Measurements from ENCODE around the gene PRKCSH.
"Not testable (repeated sequence)": the region's sequence is repeated elsewhere in the genome, so short reads cannot be mapped to it uniquely, and the experiment has no call there.

Gene PRKCSH

GRCh38 chr19:11418549-11419506 lies 16.6 kb upstream of the PRKCSH start, which contains the start of gene RGL3:
RGL3 (minus strand) TSS chr19:11419314; CDS start chr19:11419278, 36 bp downstream.
- no peak for DNase-seq (ENCODE audit: low read depth, low spot score)

GRCh38 chr19:11420429-11421370 lies 14.7 kb upstream of the PRKCSH start:
- no peak for DNase-seq (ENCODE audit: low read depth, low spot score)

DNA sequence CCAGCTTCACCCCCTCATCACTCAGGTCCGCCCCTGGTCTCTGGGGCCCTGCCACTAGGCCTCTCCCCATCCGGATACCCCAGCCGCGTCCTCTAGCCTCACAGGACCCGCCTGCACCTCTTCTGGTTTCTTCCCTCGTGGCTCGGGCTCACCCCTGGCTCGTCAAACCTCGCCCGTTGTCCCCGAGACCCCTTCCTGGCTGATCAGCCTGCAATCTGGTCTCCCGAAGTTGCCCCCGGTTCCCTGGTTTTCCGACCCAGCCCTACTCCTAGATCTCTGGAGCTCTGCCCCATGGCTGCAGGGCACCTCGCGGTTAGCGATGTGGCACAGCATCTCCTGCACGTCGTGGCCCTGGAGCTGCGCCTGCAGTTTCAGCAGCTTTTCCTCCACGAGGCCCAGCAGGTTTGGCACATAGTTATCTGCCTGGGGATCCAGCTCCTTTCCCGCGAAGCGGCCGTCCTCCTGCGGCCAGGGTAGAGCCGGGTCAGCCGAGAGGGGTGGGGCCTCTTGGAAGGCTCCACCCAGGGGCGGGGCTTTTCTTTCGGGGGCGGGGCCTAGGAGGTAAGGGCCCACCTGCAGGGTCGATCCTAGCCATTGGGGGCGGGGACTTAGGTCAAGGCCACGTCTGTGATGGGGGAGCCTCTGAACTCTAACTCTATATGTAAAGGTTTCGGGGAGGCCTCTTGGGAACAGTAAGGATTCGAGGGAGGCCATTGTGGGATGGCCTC lies 13.9 kb upstream of the PRKCSH start:
- no peak for DNase-seq (ENCODE audit: low read depth, low spot score)

- no peak for DNase-seq (ENCODE audit: low read depth, low spot score)
Observed at GRCh38 chr19:11422163-11423065, 13.0 kb upstream of the PRKCSH start.

DNA sequence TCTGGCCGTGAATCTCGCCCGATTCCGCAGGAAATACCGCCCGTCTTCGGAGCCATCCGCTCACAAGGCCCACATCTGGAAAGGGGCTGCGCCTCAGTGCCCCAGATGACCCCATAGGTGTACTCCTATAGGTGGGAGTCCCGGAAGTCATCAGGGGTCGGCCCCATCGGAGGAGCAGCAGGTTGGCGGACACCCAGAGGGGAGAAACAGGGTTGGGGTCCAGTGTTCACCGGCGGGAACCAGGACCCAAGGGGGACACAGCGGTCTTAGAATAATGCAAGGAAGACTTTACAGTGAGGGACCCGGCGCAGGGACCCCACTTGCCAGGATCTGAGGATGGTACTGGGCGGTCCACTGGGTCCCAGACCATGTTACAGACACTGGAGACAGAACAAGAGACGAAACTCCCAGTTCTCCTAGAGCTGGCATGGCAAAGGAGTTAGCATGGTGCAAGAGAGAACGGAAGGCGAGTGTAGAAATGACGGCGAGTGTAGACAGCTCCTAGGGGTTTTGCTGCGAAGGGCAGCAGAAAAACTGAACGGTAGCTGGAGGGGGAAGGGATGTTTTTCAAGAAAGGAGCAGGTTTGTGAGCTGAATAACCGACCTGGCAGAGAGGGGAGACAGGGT lies 12.2 kb upstream of the PRKCSH start:
- DNase-seq (ENCODE audit: low read depth, low spot score): no peak

DNA sequence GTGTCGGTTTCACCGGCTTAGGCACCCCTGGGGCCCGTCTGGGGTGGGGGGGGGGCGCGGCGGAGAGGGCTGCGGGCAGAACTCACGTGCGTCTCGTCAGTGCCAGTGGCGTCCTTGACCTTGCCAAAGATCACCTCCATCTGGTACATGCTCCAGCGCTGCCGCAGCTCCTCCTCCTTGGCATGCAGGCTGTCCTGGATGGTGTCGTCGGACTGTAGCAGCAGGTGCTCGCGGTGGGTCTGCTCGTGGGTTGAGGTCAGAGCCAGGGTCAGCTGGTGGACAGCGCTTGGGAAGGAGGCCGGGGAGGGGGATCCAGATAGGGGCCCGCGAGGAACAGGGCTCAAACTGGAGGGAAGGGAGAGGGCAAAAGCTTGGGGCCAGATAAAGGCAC lies 11.6 kb upstream of the PRKCSH start:
- DNase-seq (ENCODE audit: low read depth, low spot score): no peak

GRCh38 chr19:11425719-11426457 lies 9.5 kb upstream of the PRKCSH start:
- no peak for DNase-seq (ENCODE audit: low read depth, low spot score)

GRCh38 chr19:11426656-11427055 lies 8.8 kb upstream of the PRKCSH start:
- DNase-seq (ENCODE audit: low read depth, low spot score): no peak

GRCh38 chr19:11433526-11433925 lies 1.9 kb upstream of the PRKCSH start:
- not testable (repeated sequence) for DNase-seq (ENCODE audit: low read depth, low spot score)

GRCh38 chr19:11434703-11435056 lies 755 bp upstream of the PRKCSH start:
- DNase-seq (ENCODE audit: low read depth, low spot score): no peak

DNA sequence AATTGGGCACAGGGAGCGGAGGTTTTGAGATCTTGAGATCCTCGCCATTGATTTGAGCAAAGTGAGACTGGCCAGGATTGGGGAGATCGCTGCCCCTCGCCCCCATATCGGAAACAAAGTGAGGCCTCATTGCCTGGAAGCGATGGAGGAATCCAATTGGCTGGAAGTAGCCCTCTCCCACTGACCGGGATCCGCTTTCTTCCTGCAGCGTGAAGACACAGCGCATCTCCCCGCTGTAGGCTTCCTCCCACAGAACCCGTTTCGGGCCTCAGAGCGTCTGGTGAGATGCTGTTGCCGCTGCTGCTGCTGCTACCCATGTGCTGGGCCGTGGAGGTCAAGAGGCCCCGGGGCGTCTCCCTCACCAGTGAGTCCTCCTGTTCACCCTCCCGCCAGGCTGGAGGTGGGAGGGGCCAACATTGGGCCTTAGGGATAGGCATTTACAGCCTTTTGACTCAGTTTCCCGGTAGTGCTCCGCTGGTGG lies 438 bp downstream of the PRKCSH start:
- no peak for DNase-seq (ENCODE audit: low read depth, low spot score)

- DNase-seq (ENCODE audit: low read depth, low spot score): no peak
Observed at GRCh38 chr19:11437955-11438354, 2.5 kb downstream of the PRKCSH start.

DNA sequence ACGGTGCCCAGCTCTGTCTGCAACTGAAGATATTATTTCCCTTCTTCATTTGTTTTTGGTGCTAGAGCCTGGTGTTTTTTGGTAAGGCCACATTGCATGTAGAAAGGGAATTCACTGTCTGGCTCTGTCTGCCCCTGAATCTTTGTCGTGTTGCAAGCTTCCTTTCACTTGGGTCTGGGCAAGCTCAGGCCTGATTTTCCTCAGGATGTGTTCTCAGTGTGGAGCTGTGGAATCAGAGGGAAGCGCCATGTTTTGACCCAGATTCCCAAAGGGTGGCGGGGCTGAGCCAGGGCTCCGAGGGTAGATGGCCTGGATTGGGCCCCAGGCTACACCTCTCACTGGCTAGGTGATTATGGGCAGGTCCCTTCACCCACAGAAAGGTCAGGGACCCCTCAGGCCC lies 8.6 kb downstream of the PRKCSH start:
- no peak for DNase-seq (ENCODE audit: low read depth, low spot score)

GRCh38 chr19:11445141-11445540 lies 9.7 kb downstream of the PRKCSH start:
- no peak for DNase-seq (ENCODE audit: low read depth, low spot score)

DNA sequence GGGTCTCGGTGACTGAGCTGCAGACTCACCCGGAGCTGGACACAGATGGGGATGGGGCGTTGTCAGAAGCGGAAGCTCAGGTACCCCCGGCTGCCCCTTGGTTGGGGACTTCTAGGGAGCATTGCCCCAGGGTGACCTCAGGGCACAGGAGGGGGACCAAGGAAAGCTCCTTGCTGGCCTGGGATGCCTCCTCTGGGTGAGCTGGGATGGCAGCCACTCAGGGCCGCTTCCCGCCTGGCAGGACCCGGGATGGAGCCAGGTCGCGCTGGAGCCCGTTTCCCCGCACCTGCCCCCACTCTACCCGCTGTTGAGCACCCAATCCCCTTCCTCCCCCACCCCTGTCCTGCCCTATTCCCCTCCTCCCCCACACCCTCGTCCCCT lies 10.8 kb downstream of the PRKCSH start:
- no peak for DNase-seq (ENCODE audit: low read depth, low spot score)

- DNase-seq (ENCODE audit: low read depth, low spot score): no peak
Observed at GRCh38 chr19:11446652-11447301, 11.3 kb downstream of the PRKCSH start.

GRCh38 chr19:11447347-11448262 lies 12.2 kb downstream of the PRKCSH start:
- no peak for DNase-seq (ENCODE audit: low read depth, low spot score)

- DNase-seq (ENCODE audit: low read depth, low spot score): no peak
Observed at GRCh38 chr19:11448410-11448809, 13.0 kb downstream of the PRKCSH start.
